NT2/D1 (cell line): ENCODE results near the gene GTF2F2.

ENCODE experiments used
- YY1 ChIP-seq: IDR thresholded peaks from 2 replicates; pipeline ENCODE4 v1.6.1; 2011; ENCODE audit not compliant: insufficient read length, insufficient read depth
- ZNF274 ChIP-seq: IDR thresholded peaks from 2 replicates; pipeline ENCODE4 v1.6.1; 2011; ENCODE audit warnings: mild to moderate bottlenecking, low read depth, low read length

GRCh38 chr13:45302507-45302906 is 182.2 kb downstream of the GTF2F2 start:
- TF ChIP-seq YY1 (no peak), ZNF274 (no peak)
